Peyer's patch (tissue), 4 donors: ENCODE data around the gene TMEM186.

ENCODE experiments used
- CTCF ChIP-seq, 6 experiments: fragments of 450-650 bp in 4 of 6; fragments of 200-600 bp in 2 of 6; sonication (generic) in 1 of 6; IDR thresholded peaks; one replicate each; pipeline ENCODE4 v1.5.1; 2017 to 2019; ENCODE audit warnings: antibody characterized with exemption in 6 of 6, mild to moderate bottlenecking in 3 of 6, moderate library complexity in 1 of 6
- POLR2A ChIP-seq, 2 donors: fragments of 450-650 bp; IDR thresholded peaks; one replicate each; pipeline ENCODE4 v1.5.1; 2017; ENCODE audit warnings: antibody characterized with exemption in 2 of 2, mild to moderate bottlenecking in 2 of 2, moderate library complexity in 2 of 2

- TF ChIP-seq CTCF (IDR thresholded peaks at IDR 0.05): no peak
- TF ChIP-seq POLR2A (IDR thresholded peaks at IDR 0.05): no peak
These were observed 44.7 kb downstream of the TMEM186 start for GRCh38 chr16:8752706-8753105.
